Measurements from ENCODE around the gene BICRA.

BICRA gene

DNA sequence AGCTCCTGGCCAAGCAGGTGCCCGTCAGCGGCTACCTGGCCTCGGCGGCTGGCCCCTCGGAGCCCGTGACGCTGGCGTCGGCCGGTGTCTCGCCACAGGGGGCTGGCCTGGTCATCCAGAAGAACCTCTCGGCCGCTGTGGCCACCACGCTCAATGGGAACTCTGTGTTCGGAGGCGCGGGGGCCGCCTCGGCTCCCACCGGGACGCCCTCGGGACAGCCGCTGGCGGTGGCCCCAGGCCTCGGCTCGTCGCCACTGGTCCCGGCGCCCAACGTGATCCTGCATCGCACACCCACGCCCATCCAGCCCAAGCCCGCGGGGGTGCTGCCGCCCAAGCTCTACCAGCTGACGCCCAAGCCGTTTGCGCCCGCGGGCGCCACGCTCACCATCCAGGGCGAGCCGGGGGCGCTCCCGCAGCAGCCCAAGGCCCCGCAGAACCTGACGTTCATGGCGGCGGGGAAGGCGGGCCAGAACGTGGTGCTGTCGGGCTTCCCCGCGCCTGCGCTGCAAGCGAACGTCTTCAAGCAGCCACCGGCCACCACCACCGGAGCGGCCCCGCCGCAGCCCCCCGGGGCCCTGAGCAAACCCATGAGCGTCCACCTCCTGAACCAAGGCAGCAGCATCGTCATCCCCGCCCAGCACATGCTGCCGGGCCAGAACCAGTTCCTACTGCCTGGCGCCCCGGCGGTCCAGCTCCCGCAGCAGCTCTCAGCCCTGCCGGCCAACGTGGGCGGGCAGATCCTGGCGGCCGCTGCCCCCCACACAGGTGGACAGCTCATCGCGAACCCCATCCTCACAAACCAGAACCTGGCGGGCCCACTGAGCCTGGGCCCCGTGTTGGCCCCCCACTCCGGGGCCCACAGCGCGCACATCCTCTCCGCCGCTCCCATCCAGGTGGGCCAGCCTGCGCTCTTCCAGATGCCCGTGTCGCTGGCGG lies 71.3 kb downstream of the BICRA start:
- no peak for DNase-seq (ENCODE audit: low read depth)
- TF ChIP-seq, protein P1, sequence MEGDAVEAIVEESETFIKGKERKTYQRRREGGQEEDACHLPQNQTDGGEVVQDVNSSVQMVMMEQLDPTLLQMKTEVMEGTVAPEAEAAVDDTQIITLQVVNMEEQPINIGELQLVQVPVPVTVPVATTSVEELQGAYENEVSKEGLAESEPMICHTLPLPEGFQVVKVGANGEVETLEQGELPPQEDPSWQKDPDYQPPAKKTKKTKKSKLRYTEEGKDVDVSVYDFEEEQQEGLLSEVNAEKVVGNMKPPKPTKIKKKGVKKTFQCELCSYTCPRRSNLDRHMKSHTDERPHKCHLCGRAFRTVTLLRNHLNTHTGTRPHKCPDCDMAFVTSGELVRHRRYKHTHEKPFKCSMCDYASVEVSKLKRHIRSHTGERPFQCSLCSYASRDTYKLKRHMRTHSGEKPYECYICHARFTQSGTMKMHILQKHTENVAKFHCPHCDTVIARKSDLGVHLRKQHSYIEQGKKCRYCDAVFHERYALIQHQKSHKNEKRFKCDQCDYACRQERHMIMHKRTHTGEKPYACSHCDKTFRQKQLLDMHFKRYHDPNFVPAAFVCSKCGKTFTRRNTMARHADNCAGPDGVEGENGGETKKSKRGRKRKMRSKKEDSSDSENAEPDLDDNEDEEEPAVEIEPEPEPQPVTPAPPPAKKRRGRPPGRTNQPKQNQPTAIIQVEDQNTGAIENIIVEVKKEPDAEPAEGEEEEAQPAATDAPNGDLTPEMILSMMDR (IDR thresholded peaks at IDR 0.05; ENCODE audit: control insufficient read depth, extremely low read depth, insufficient read depth) = no peak
- H3K4me3 ChIP-seq (ENCODE audit: low read depth, low read length) = no peak overlapping the region

DNA sequence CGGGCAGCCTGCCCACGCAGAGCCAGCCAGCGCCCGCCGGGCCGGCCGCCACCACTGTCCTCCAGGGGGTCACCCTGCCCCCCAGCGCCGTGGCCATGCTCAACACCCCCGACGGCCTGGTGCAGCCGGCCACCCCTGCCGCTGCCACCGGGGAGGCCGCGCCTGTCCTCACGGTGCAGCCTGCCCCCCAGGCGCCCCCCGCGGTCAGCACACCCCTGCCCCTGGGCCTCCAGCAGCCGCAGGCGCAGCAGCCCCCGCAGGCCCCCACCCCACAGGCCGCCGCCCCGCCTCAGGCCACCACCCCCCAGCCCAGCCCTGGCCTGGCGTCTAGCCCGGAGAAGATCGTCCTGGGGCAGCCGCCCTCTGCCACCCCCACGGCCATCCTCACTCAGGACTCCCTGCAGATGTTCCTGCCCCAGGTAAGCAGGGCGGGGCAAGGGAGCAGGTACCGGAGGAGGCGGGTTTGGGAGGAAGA lies 72.0 kb downstream of the BICRA start:
- no peak overlapping the region for H3K4me3 ChIP-seq (ENCODE audit: low read depth, low read length)
- DNase-seq (ENCODE audit: low read depth) = no peak
- TF ChIP-seq, protein P1 (IDR thresholded peaks at IDR 0.05; ENCODE audit: control insufficient read depth, extremely low read depth, insufficient read depth) = no peak

DNA sequence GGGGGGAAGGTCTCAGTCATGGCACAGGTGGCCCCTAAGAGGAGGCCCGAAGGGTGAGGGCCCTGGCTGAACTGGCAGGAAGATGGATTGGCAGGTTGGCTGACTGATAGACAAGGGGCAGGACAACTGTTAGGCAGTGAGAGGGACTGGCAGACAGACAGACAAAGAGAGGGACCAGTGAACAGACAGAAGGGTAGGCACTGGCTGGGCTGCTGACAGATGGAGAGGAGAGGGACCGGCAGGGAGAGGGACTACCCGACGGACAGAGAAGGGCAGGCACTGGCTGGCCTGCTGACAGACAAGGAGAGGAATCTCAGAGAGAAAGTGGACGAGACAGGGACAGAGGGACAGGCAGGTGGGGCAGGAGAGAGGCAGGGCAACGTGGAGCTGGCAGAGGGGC lies 72.5 kb downstream of the BICRA start:
- TF ChIP-seq, protein P1 (IDR thresholded peaks at IDR 0.05; ENCODE audit: control insufficient read depth, extremely low read depth, insufficient read depth) = no peak
- no peak overlapping the region for H3K4me3 ChIP-seq (ENCODE audit: low read depth, low read length)
- DNase-seq (ENCODE audit: low read depth) = no peak

DNA sequence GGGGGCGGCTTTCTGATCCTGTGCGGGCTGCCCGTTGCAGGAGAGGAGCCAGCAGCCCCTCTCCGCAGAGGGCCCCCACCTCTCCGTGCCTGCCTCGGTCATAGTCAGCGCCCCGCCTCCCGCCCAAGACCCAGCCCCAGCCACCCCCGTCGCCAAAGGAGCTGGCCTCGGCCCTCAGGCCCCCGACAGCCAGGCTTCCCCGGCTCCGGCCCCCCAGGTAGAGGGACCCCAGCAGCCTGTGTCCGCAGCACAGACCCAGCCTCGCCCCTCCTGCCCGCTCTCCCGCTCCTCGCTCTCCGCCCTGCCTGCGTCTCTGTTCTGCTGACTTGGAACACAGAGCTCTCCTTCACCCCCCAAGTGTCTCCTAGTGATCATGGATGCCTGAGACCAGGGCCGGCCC lies 73.0 kb downstream of the BICRA start:
- no peak for DNase-seq (ENCODE audit: low read depth)
- TF ChIP-seq, protein P1 (IDR thresholded peaks at IDR 0.05; ENCODE audit: control insufficient read depth, extremely low read depth, insufficient read depth) = no peak
- no peak overlapping the region for H3K4me3 ChIP-seq (ENCODE audit: low read depth, low read length)

DNA sequence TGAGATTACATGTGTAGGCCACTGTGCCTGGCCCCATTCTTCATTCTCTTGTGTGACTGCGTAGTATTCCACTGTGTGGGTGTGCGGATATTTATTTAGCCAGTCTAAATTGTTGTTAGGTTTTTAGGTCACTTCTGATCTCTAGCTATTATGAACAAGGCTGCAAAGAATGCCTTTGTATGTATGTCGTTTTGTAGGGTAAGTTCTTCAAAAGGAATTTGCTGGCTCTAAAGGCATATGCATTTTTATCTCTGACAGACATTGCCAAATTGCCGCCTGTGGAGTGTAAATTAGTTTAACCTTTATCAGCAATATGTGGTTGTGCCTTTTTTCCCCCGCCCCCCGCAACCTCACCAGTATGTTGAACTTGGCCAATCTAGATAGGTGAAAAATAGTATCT lies 74.0 kb downstream of the BICRA start:
- DNase-seq (ENCODE audit: low read depth) = no peak
- no peak overlapping the region for H3K4me3 ChIP-seq (ENCODE audit: low read depth, low read length)
- TF ChIP-seq, protein P1 (IDR thresholded peaks at IDR 0.05; ENCODE audit: control insufficient read depth, extremely low read depth, insufficient read depth) = no peak

DNA sequence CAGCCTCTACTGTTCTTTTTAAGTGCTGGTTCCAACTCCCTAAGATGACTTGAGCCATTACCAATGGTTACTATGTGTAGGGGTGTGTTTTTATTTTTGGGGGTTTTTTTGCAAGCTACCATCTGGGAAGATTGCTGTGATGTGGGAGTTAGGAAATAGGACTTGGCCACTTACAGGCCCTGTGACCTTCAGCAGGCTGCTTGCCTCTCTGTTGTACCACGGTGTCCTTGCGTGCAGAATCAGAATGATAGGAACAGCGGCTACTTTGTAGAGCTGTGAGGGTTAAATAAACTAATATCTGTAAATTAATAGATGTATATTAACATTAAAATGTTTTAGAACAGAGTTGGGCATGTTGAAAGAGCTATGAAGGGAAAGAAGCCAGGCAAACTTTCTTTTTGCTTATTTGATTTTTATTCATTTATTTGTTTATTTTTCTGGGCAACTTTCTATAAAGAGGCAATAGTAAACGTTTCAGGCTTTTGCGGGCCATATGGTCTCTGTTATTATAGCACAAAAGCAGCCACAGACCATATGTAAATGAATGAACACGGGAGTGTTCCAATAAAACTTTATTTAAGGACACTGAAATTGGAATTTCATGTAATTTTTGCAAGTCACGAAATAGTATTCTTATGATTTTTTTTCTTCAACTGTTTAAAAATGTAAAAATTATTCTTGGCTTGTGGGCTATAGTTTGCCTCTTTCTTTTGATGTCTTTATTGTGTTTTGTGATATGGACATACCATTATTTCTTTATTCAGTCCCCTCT lies 77.9 kb downstream of the BICRA start:
- TF ChIP-seq, protein P1 (IDR thresholded peaks at IDR 0.05; ENCODE audit: control insufficient read depth, extremely low read depth, insufficient read depth) = no peak
- H3K4me3 ChIP-seq (ENCODE audit: low read depth, low read length) = no peak overlapping the region
- DNase-seq (ENCODE audit: low read depth) = no peak

Data from LNCaP clone FGC (cell line).